Hematopoietic multipotent progenitor cell (in vitro differentiated cells): ENCODE results near the gene RHBDF1. TPM values are rescaled to one million over a fixed set of nuclear protein-coding genes. Genes with fewer than 3 reads are reported as not detected.

Source experiments
- DNase-seq, 3 donors: peaks; one replicate each; pipeline ENCODE4 v3.0.0-alpha.2; 2011 to 2015; ENCODE audit warnings: low read depth in 2 of 3, low spot score in 2 of 3
- total RNA-seq: library from RNA; depleted of rRNA; stranded (reverse); fragments of >200 nt; gene quantifications from one replicate; pipeline ENCODE4 v1.2.3, GENCODE V29; 2012

The RHBDF1 gene
- total RNA-seq, 1 donor: 11.3 TPM

DNA sequence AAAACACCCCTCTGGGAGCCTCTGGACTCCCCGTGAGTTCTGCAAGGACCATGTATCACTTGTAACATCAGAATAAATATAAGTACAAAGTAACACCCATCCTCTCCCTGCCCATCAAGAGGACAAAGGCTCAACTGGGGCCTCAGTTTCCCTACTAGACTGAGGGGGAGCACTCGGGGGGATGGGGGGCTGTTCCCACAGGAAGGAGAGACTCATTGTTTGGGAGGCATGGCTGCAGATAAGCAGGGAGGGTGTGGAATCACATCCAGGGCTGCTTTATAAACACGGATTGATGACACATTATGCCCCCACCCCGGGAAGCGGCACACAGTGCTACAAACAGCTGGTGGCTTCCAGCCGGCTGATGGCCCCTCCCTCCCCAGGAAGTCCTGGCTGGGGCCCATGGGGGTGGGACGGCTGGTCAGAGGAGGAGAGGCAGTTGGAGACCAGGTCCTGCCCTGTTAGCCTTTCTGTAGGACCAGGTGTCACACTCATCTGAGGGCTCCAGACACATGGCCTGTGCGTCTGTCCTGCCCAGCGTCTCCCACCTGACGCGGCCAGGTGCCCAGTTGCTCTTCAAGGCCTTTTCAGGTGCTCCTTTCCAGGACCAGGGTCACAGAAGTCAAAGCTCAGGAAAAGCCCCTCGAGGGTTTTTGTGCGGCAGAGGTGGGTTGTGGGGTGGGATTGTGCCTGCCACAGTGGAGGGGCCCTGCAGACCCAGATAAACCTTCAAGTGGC is 4.3 kb upstream of the RHBDF1 start:
- DNase-seq: no peak

DNA sequence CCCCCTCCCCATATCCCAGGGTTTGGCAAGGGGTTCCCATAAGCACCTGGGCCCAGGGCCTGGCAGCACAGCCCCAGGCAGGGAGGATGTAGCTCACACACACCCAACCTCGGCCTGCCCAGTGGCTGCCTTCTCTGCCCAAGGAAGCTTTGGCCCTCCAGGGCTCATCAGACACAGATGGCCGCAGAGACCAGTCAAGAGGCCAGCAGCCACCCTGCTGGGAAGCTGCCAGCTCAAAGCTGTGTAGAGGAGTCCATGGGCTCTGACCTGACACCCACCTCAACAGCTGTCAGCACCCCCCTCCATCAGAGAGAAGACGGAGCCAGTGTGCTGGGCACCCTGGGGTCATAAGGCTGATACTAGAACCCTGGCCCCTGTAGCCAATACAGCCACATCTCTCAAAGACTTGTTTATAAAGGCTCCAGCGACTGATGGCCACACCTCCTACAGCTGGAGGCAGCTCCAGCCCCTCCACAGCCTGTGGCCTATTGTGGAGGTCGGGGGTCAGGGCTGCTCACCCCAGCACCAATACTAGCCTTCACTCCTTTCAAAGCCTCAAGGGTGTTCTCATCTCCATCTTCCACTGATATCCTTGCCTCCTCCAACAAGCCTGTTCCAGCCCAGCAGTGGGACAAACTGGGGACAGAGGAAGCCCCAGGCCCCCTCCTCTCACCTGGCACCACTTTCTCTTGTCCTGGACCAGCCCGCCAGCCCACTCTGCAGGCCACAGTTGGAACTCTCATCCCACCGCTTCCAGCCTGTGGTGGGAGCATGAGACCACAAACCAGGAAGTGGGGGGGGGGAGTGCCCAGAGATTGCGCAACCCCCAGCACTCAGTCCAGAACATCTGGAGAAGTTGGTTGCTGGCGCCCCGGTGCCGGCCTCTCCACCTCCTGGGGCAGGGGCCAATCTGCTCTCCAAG is 3.4 kb upstream of the RHBDF1 start:
- peak in 2 of 3 donors; percentile 80 to 91 for DNase-seq

DNA sequence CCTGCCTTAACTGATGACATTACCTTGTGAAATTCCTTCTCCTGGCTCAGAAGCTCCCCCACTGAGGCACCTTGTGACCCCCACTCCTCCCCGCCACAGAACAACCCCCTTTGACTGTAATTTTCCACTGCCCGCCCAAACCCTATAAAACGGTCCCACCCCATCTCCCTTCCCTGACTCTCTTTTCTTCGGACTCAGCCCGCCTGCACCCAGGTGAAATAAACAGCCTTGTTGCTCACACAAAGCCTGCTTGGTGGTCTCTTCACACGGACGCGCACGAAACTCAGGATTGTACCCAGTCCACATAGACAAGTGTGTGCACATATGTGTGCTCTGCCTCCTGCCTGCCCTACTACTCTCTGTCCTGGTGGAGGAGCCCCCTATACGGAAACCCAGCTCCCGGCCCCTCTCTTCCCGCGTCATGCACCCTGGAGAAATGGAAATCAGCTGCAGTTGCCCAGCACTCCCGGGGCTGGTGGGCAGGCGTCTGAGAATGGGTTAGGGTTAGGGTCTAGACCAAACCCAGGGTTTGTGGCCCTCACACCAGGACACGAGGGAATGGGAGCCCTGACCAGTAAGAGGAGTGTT is 2.4 kb upstream of the RHBDF1 start:
- DNase-seq: no peak

DNA sequence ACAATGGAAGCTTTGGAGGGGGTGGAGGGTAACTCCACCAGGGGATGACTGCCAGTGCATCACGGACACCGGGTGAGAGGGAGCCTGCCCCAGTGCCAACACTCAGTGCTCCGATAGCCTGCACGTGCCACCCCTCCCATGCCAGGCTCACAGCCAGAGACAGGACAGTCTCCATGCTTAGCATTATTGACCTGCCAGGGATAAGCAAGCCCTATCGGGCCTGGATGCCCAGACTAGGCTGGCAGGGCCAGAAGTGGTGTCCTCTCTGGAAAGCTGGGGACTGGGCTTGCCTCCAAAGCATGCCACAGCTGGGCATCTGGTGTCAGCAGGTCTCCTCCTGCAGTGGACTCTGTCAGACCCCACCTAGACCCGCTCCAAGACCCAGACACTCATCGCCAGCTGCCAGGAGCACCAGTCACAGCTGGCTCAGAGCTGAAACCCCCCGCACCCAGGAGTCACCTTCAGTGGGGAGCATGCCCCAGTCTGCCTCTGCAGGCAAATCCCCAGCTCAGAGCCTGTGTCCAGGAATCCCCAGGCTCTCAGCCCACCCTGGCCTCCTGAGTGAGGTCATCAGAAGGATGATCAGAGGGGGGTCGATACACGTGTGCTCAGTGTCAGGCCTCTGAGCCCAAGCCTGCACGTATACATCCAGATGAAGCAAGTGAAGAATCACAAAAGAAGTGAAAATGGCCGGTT is 1.8 kb upstream of the RHBDF1 start:
- no peak for DNase-seq

DNA sequence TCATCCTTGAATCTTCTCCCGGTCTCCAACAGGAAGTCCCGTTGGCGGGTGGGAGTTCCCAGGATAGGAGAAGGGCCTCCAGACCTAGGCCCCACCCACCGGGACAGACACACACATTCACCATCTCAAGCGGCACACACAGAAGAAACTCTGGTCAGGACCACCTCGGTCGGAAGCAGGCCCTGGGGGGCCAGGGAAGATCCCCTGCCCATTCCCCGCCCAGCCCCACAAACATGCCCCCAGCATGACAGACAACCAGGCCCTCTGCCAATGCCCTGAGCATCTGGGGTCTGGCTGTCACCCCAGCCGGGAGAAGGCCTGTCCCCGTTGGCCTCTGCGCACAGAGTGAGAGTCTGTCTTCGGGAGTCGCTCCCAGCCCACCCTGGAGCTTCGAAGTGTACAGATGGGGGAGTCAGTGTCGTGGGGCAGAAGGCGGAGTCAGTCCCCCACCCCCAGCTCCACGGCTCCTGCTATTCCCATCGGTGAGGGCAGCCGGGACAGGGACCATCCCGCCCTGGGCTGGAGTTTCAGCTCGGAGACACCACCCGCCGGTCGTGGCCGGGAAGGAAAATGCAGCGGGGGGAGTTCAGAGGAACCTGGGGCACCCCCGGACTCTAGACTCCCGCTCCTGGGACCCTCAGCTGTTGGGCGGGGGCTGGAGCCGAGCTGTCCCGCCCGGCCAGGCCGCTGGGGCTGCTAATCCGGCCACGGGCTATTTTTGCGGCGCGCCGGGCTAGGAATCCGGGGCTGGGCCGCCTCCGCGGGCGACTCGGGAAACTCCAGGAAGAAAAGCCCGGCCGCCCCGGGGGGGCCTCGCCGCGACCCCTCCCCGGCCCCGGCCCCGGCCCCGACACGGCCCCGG is 660 bp downstream of the RHBDF1 start:
- DNase-seq: no peak

DNA sequence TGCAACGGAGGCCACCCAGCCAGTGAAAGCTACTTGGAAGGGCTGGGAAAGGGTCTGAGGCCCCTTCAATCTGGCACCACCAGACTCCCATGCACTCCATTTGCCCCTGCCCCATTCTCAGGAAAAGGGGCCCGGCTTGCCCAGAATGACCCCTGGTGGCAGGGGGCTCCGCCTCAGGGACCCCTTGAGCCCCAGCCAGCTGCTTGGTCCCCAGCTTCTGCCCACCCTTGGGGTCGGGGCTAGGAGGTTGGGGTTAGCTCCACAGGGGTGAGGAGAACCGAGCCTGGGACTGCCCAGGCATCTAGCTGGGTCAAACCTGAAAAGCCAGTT is 1.3 kb downstream of the RHBDF1 start:
- no peak for DNase-seq

DNA sequence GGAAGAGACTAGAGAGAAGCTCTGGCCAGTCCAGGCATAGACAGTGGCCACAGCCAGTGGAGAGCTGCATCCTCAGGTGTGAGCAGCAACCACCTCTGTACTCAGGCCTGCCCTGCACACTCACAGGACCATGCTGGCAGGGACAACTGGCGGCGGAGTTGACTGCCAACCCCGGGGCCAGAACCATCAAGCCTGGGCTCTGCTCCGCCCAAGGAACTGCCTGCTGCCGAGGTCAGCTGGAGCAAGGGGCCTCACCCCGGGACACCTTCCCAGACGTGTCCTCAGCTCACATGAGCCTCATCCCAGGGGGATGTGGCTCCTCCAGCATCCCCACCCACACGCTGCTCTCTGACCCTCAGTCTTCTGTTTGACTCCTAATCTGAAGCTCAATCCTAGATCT is 3.2 kb downstream of the RHBDF1 start:
- no peak for DNase-seq

DNA sequence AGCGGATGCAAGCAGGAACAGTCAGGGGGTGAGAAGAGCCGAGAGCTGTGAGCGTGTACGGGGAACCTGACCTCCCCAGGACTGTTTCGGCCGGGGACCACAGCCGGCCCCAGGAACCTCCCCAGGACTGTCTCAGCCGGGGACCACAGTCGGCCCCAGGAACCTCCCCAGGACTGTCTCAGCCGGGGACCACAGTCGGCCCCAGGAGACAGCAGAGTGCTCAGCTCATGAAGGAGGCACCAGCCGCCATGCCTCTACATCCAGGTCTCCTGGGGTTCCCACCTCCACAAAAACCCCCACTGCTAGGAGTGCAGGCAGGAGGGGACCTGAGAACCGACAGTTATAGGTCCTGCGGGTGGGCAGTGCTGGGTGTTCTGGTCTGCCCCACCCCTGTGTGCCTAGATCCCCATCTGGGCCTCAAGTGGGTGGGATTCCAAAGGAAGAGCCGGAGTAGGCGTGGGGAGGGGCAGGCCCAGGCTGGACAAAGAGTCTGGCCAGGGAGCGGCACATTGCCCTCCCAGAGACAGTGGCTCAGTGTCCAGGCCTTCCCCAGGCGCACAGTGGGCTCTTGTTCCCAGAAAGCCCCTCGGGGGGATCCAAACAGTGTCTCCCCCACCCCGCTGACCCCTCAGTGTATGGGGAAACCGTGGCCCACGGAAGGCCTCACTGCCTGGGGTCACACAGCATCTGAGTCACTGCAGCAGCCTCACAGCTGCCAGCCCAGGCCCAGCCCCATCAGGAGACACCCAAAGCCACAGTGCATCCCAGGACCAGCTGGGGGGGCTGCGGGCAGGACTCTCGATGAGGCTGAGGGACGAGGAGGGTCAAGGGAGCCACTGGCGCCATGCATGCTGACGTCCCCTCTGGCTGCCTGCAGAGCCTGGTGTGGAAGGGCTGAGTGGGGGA is 4.3 kb downstream of the RHBDF1 start:
- no peak for DNase-seq

DNA sequence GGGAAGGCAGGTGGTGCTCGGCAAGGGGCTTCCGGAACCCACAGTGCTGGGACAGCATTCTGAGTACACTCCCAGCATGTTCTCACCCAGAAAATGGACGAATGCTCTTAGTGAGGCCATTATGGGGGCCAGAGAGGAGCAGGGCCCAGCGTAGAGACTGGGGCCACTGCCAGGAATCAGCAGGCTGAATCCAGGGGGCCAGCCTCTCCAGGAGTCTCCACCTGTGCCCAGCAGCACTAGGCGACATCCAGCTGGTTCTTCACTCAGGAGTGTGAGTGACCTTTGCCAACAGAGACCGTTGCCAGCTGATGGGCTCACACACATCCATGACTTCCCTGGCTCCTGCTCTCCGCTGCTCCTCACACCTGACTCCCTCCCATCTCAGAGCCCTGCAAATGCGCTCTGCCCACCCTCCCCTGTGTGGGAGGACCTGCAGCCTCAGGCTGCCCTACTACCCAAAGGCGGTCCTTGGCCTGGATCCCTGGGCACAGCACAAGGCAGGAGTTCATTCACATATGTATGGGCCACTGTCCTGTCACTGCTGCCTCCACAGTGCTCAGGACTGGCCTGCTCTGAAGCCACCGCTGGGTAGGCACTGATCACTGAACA is 5.1 kb downstream of the RHBDF1 start:
- no peak for DNase-seq

DNA sequence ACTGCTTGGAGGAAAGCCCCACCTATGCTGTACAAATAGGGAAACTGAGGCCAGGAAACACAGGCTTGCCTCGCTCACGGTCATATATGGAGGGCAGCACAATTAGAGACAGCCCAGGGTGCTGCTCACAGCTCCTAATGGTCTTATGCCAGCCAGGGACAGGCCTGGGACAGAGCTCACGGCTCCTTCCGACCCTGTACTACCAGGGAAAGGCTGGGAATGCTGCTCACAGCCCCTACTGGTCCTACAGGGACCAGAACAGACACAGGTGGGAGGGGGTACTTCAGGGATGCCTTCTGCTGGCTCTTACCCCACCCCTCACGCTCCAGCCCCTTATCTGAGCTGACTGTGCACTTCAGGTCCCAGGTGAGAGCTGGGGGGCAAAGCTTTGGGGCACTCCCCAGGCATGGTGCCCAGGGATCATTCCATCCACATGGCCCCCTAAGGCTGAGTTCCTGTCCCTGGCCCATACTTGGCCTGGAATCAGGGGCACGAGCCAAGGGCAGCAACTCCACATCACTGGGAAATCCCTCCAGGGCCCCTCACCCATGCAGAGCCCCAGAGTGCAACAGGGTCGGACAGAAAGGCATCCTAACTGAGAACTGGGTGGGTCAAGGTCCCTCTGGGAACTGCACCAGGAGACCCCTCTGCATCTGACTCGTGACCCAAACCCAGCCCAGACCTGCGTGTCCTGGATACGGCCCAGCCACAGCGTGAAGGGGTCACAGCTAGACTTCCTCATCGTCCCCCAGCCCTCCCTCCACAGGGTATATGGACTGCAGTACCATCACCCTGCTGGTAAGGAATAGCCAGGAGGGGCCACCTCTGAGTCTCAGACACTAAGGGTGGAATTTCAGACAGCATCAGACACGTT is 5.9 kb downstream of the RHBDF1 start:
- no peak for DNase-seq

DNA sequence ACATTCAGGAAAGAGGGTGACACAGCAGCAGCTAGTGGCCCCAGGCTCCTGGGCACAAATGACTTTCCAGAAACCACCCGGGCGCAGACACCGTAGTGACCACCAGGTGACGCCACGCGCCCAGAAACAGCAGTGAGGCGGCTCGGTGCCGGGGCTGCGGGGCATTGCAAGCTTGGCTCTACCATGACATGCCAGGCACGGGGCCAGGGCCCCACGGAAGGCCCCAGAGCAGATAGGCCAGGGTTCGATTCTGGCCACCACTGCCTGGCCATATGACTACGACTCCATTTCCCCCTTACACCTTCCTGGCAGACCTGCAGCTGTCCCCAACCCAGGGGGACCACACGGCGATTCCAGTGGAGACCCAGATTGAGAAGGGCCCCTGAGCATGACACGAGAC is 6.7 kb downstream of the RHBDF1 start:
- peak; percentile 53 to 87 (median 80) for DNase-seq

DNA sequence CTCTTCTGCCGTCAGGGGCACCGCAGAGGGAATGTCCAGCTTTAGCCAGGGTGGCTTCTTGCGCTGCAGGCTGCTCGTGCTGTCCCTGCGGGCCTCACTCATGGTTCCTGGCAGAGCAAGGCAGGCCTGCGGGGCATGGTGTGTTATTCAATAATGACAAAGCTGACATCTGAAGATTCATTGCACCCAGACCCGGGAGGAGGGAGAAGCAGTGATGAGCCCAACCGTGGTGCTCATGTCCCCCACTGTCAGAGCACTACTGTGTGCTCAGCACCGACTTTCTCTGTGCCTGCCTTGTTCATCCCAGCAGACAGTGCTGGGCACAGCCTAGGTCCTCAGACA is 7.5 kb downstream of the RHBDF1 start:
- no peak for DNase-seq

DNA sequence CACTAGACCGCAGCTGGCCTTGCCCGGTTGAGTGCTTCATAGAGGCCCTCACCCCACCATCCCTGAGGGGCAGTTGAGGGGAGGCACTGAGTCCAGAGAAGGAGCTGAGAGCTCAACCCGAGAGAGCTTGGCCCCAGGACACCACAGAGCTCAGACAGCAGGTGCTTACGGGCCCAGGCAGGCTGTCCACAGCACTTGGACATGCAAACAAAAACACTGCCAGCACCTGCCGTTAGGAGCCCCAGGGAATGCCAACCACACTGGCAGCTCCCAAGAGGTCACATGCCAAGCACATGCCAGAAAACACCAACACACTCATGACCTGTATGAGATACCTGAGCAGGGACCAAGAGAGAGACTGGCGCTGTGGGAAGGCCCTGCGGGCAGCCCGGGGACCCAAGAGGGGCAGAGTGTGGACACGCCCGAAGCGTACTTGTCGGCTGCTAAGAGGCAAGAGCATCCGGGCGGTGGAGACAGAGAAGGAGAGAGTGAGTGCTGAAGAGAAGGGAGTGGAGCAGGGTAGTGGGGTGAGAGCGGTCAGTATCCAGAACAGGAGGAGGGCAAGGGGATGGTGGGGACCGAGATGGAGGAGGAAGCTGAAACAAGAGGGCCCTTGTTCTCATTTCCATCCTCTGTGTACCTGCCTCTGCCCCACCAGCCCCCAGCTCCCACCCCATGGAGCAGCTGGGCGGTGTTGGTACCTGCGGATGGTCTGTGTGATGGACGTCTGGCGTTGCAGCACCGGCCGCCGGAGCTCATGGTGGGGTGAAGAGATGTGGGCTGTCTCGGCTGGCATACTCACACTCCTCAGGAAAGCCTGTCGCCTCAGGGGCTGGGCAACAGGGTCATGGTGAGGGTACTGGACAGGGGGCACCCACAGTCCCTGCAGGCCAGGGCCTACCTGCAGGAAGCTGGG is 8.2 kb downstream of the RHBDF1 start:
- no peak for DNase-seq

DNA sequence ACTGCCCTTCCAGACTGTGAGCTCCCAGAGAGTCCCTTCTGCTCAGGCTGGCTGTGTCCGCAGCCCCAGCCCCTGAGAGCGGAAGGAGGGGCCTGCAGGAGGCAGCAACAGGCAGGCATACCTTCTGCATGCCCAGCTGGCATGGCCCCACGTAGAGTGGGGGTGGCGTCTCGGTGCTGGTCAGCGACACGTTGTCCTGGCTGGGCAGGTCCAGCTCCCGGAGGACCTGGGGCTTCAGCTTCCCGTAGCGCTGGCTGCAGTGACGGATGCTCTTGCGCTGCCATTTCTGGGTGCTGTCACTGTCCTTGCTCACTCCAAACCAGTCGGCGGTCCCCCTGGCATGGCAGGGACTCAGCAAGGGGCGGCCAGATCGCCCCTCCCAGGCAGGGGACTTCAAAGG is 9.0 kb downstream of the RHBDF1 start:
- no peak for DNase-seq

DNA sequence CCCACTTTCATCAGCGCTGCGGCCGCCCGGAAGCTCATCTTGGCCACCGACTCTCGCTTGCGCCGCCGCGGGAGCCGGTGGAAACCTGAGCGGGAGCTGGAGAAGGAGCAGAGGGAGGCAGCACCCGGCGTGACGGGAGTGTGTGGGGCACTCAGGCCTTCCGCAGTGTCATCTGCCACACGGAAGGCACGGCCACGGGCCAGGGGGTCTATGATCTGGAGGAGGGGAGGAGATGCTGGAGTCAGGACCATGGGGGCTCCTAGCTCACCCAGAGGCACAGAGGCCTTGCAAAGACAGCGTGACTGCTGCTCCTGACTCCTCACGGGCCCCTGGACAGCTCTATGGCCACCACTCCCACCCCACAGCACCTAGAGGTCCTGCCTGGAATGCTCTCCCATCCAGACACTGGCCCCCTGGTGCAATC is 9.5 kb downstream of the RHBDF1 start:
- no peak for DNase-seq

DNA sequence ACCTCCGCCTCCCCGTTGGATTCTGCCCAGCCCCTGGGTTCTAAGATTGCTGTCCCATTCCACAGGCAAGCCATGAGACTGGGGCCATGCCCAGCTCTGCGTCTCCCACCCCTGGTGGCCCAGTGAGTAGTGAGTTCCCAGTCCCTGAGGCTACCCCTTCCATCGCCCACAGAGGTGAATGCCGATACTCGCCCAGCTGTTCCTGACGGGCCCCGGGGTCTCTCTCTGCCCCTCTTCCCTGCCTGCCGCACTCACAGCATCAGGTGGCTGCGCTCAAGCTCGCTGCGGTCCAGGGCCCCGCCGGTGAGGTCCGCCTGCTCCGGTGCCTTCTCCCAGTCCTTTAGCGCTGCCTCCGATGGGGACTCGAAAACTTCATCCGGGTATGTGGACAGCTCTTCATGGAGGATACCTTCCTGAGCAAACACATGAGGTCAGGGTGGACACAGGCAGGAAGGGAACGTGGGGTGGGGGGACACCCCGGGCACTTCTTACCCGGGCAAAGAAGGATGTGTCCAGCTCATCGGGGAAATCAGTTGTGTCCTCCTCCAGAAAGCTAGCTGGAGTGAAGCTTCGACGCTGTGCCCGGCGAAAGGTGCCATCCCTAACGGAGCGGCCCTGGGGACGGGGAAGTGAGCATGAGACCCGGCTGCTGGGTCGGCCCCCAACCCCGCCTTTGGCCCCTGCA is 10.0 kb downstream of the RHBDF1 start:
- DNase-seq: no peak
